Measurements from ENCODE around the gene NAA38.

Gene NAA38

GRCh38 chr17:7834957-7835813, 22.2 kb downstream of the NAA38 start:
- H3K18ac ChIP-seq (ENCODE audit: low read length) = peak overlapping the region; percentile 34
- H4K12ac ChIP-seq (ENCODE audit: low read depth, low read length) = no peak overlapping the region
- peak overlapping the region; percentile 75 for H3K27ac ChIP-seq (ENCODE audit: low read depth, low read length)
- H4K8ac ChIP-seq (ENCODE audit: low read depth, low read length) = peak overlapping the region; percentile 26
- peak overlapping the region; percentile 91 for H2BK5ac ChIP-seq (ENCODE audit: low read depth, low read length, poor library complexity)
- no peaks in the 10 kb centered on the region for H3K27me3 ChIP-seq (ENCODE audit: insufficient read depth, low read length)
- peak overlapping the region; percentile 58 for H2AFZ ChIP-seq (ENCODE audit: insufficient read depth, low read length, poor library complexity)
- no peak overlapping the region for H2AK5ac ChIP-seq (ENCODE audit: low read length)
- H3K9ac ChIP-seq (ENCODE audit: low read length) = no peak overlapping the region
- H3K4ac ChIP-seq (ENCODE audit: low read depth, low read length) = no peak overlapping the region
- no peak overlapping the region for H3K23ac ChIP-seq (ENCODE audit: low read length)
- no CpG with 5 or more reads among the region's 69 CpGs for WGBS (ENCODE audit: extremely low coverage, insufficient coverage, insufficient read length)
- H3K79me2 ChIP-seq (ENCODE audit: control insufficient read depth, insufficient read depth, low read length, poor library complexity) = peaks cover 5% of the 10 kb centered on the region
- H2BK12ac ChIP-seq (ENCODE audit: low read length) = no peak overlapping the region
- peak overlapping the region; percentile 39 for H4K91ac ChIP-seq (ENCODE audit: low read depth, low read length)
- peaks cover 2% of the 10 kb centered on the region for H3K9me3 ChIP-seq (ENCODE audit: insufficient read depth, low read depth, low read length)
- no peak overlapping the region for H3K14ac ChIP-seq (ENCODE audit: low read length)
- no peak overlapping the region for H2BK120ac ChIP-seq (ENCODE audit: insufficient read depth, low read length, poor library complexity)
- peaks cover 3 to 4% of the 10 kb centered on the region in 2 experiments for H3K36me3 ChIP-seq (ENCODE audit: control insufficient read depth in 1 of 2, insufficient read depth in 2 of 2, low read length in 2 of 2)
- H3K79me1 ChIP-seq (ENCODE audit: low read length) = peaks cover 20% of the 10 kb centered on the region
- H3K4me2 ChIP-seq (ENCODE audit: low read length) = peak overlapping the region; percentile 96
- peak overlapping the region; percentile 78 for H3K4me3 ChIP-seq (ENCODE audit: low read depth, low read length)
- DNase-seq = peak; percentile 97 to 98
- peaks cover 28 to 30% of the 10 kb centered on the region in 2 experiments for H3K4me1 ChIP-seq (ENCODE audit: control insufficient read depth in 1 of 2, insufficient read depth in 2 of 2, low read length in 2 of 2)

- no CpG with 5 or more reads among the region's 20 CpGs for WGBS (ENCODE audit: extremely low coverage, insufficient coverage, insufficient read length)
- Histone ChIP-seq H2AK5ac (ENCODE audit: low read length) (no peak overlapping the region), H3K14ac (ENCODE audit: low read length) (no peak overlapping the region), H4K8ac (ENCODE audit: low read depth, low read length) (no peak overlapping the region), H3K9me3 (ENCODE audit: insufficient read depth, low read depth, low read length) (peaks cover 2% of the 10 kb centered on the region), H3K27ac (ENCODE audit: low read depth, low read length) (peak overlapping the region; percentile 62), H4K12ac (ENCODE audit: low read depth, low read length) (no peak overlapping the region), H2BK12ac (ENCODE audit: low read length) (no peak overlapping the region), H3K36me3 (ENCODE audit: control insufficient read depth in 1 of 2, insufficient read depth in 2 of 2, low read length in 2 of 2) (no peaks in the 10 kb centered on the region), H3K23ac (ENCODE audit: low read length) (no peak overlapping the region), H3K9ac (ENCODE audit: low read length) (no peak overlapping the region), H3K4me1 (ENCODE audit: control insufficient read depth in 1 of 2, insufficient read depth in 2 of 2, low read length in 2 of 2) (peaks cover 23 to 24% of the 10 kb centered on the region in 2 experiments), H3K79me2 (ENCODE audit: control insufficient read depth, insufficient read depth, low read length, poor library complexity) (peaks cover 5% of the 10 kb centered on the region), H3K79me1 (ENCODE audit: low read length) (peaks cover 20% of the 10 kb centered on the region), H3K4me2 (ENCODE audit: low read length) (peak overlapping the region; percentile 96), H3K18ac (ENCODE audit: low read length) (no peak overlapping the region), H3K4ac (ENCODE audit: low read depth, low read length) (no peak overlapping the region), H2AFZ (ENCODE audit: insufficient read depth, low read length, poor library complexity) (peak overlapping the region; percentile 60), H3K4me3 (ENCODE audit: low read depth, low read length) (peak overlapping the region; percentile 42), H2BK120ac (ENCODE audit: insufficient read depth, low read length, poor library complexity) (no peak overlapping the region), H4K91ac (ENCODE audit: low read depth, low read length) (peak overlapping the region; percentile 39), H2BK5ac (ENCODE audit: low read depth, low read length, poor library complexity) (no peak overlapping the region), H3K27me3 (ENCODE audit: insufficient read depth, low read length) (no peaks in the 10 kb centered on the region)
- peak; percentile 85 to 89 for DNase-seq
These were observed 22.8 kb downstream of the NAA38 start for GRCh38 chr17:7834542-7834956.

GRCh38 chr17:7833795-7834541, 23.4 kb downstream of the NAA38 start, which contains the start of gene KDM6B:
KDM6B (plus strand) TSS chr17:7834217; CDS start chr17:7845555, 11,338 bp downstream.
- no peaks in the 10 kb centered on the region for H3K27me3 ChIP-seq (ENCODE audit: insufficient read depth, low read length)
- H4K8ac ChIP-seq (ENCODE audit: low read depth, low read length) = peak within 1 kb of the TSS; percentile 15
- H2BK12ac ChIP-seq (ENCODE audit: low read length) = no peak within 1 kb of the TSS

GRCh38 chr17:7833011-7833794, 24.2 kb downstream of the NAA38 start:
- Histone ChIP-seq H2AK5ac (ENCODE audit: low read length) (no peak overlapping the region), H3K36me3 (ENCODE audit: control insufficient read depth in 1 of 2, insufficient read depth in 2 of 2, low read length in 2 of 2) (no peaks in the 10 kb centered on the region), H3K18ac (ENCODE audit: low read length) (no peak overlapping the region), H3K4ac (ENCODE audit: low read depth, low read length) (no peak overlapping the region), H2AFZ (ENCODE audit: insufficient read depth, low read length, poor library complexity) (no peak overlapping the region), H3K27ac (ENCODE audit: low read depth, low read length) (no peak overlapping the region), H2BK120ac (ENCODE audit: insufficient read depth, low read length, poor library complexity) (no peak overlapping the region), H3K9me3 (ENCODE audit: insufficient read depth, low read depth, low read length) (peaks cover 2% of the 10 kb centered on the region), H3K23ac (ENCODE audit: low read length) (no peak overlapping the region), H3K4me1 (ENCODE audit: control insufficient read depth in 1 of 2, insufficient read depth in 2 of 2, low read length in 2 of 2) (peaks cover 12 to 14% of the 10 kb centered on the region in 2 experiments), H3K79me2 (ENCODE audit: control insufficient read depth, insufficient read depth, low read length, poor library complexity) (peaks cover 2% of the 10 kb centered on the region), H3K79me1 (ENCODE audit: low read length) (peaks cover 12% of the 10 kb centered on the region), H2BK5ac (ENCODE audit: low read depth, low read length, poor library complexity) (no peak overlapping the region), H4K12ac (ENCODE audit: low read depth, low read length) (no peak overlapping the region), H3K14ac (ENCODE audit: low read length) (no peak overlapping the region), H3K27me3 (ENCODE audit: insufficient read depth, low read length) (no peaks in the 10 kb centered on the region), H3K4me3 (ENCODE audit: low read depth, low read length) (no peak overlapping the region), H3K9ac (ENCODE audit: low read length) (no peak overlapping the region), H2BK12ac (ENCODE audit: low read length) (no peak overlapping the region), H3K4me2 (ENCODE audit: low read length) (peak overlapping the region; percentile 96), H4K91ac (ENCODE audit: low read depth, low read length) (no peak overlapping the region), H4K8ac (ENCODE audit: low read depth, low read length) (peak overlapping the region; percentile 15)
- DNase-seq = no peak
- WGBS (ENCODE audit: extremely low coverage, insufficient coverage, insufficient read length) = no CpG with 5 or more reads among the region's 19 CpGs

More at GRCh38 chr17:7833795-7834541, 23.4 kb downstream of the NAA38 start, which contains the start of gene KDM6B:
- Histone ChIP-seq H3K9ac (ENCODE audit: low read length) (no peak within 1 kb of the TSS), H3K27ac (ENCODE audit: low read depth, low read length) (peak within 1 kb of the TSS; percentile 62), H3K4me2 (ENCODE audit: low read length) (peak within 1 kb of the TSS; percentile 96), H3K18ac (ENCODE audit: low read length) (no peak within 1 kb of the TSS), H3K4me3 (ENCODE audit: low read depth, low read length) (peak within 1 kb of the TSS; percentile 83), H3K4me1 (ENCODE audit: control insufficient read depth in 1 of 2, insufficient read depth in 2 of 2, low read length in 2 of 2) (peaks cover 17 to 18% of the 10 kb centered on the region in 2 experiments), H3K23ac (ENCODE audit: low read length) (no peak within 1 kb of the TSS), H3K14ac (ENCODE audit: low read length) (no peak within 1 kb of the TSS), H4K91ac (ENCODE audit: low read depth, low read length) (peak within 1 kb of the TSS; percentile 39), H2AFZ (ENCODE audit: insufficient read depth, low read length, poor library complexity) (peak within 1 kb of the TSS; percentile 60), H3K79me1 (ENCODE audit: low read length) (peaks cover 18% of the 10 kb centered on the region), H3K36me3 (ENCODE audit: control insufficient read depth in 1 of 2, insufficient read depth in 2 of 2, low read length in 2 of 2) (no peaks in the 10 kb centered on the region), H3K9me3 (ENCODE audit: insufficient read depth, low read depth, low read length) (peaks cover 2% of the 10 kb centered on the region), H3K4ac (ENCODE audit: low read depth, low read length) (no peak within 1 kb of the TSS), H4K12ac (ENCODE audit: low read depth, low read length) (no peak within 1 kb of the TSS), H3K79me2 (ENCODE audit: control insufficient read depth, insufficient read depth, low read length, poor library complexity) (peaks cover 5% of the 10 kb centered on the region), H2BK5ac (ENCODE audit: low read depth, low read length, poor library complexity) (peak within 1 kb of the TSS; percentile 73), H2AK5ac (ENCODE audit: low read length) (no peak within 1 kb of the TSS), H2BK120ac (ENCODE audit: insufficient read depth, low read length, poor library complexity) (no peak within 1 kb of the TSS)
- peak; percentile 91 to 93 for DNase-seq
- WGBS (ENCODE audit: extremely low coverage, insufficient coverage, insufficient read length) = no CpG with 5 or more reads among the region's 49 CpGs
